Stimulated activated CD8-positive, alpha-beta memory T cell treated with anti-CD3 and anti-CD28 coated beads, Interleukin-4, amount 100 ng/mL, for 4 hours (primary cell): ENCODE results near the gene TYRO3.
"Not testable (repeated sequence)": the region's sequence is repeated elsewhere in the genome, so short reads cannot be mapped to it uniquely, and the experiment has no call there.

Experiments
- DNase-seq, 2 donors: peaks; one replicate each; pipeline ENCODE4 v3.0.0-alpha.2; 2020; ENCODE audit warnings: low read depth in 2 of 2, low spot score in 1 of 2

Gene TYRO3

GRCh38 chr15:41572866-41573265, 13.9 kb downstream of the TYRO3 start:
- no peak for DNase-seq

GRCh38 chr15:41573396-41573795, 14.4 kb downstream of the TYRO3 start:
- no peak for DNase-seq

- DNase-seq = no peak
Observed at GRCh38 chr15:41574158-41574557, 15.1 kb downstream of the TYRO3 start.

GRCh38 chr15:41575282-41575681, 16.3 kb downstream of the TYRO3 start:
- DNase-seq = no peak

GRCh38 chr15:41577863-41578735, 19.1 kb downstream of the TYRO3 start:
- DNase-seq = no peak

GRCh38 chr15:41578736-41579383, 19.8 kb downstream of the TYRO3 start:
- no peak for DNase-seq

GRCh38 chr15:41581110-41581509, 22.1 kb downstream of the TYRO3 start:
- DNase-seq = no peak

DNA sequence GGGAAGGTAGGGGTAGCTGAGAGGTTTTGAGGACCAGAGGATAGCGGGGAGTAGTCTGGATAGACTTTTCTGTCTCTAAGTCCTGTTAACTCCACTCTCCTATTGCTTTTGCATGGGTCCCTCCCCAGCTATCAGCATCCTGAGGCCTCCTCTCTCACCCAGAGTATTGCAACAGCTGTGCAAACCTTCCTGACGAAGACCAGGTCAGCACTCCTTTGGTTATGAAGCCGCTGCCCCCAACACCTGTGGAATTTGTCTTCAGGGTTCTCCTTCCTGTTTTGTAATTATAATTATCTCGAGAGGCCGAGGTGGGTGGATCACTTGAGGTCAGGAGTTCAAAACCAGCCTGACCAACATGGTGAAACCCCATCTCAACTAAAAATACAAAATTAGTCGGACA, 24.8 kb downstream of the TYRO3 start:
- DNase-seq = no peak

GRCh38 chr15:41584636-41585126, 25.7 kb downstream of the TYRO3 start:
- no peak for DNase-seq

DNA sequence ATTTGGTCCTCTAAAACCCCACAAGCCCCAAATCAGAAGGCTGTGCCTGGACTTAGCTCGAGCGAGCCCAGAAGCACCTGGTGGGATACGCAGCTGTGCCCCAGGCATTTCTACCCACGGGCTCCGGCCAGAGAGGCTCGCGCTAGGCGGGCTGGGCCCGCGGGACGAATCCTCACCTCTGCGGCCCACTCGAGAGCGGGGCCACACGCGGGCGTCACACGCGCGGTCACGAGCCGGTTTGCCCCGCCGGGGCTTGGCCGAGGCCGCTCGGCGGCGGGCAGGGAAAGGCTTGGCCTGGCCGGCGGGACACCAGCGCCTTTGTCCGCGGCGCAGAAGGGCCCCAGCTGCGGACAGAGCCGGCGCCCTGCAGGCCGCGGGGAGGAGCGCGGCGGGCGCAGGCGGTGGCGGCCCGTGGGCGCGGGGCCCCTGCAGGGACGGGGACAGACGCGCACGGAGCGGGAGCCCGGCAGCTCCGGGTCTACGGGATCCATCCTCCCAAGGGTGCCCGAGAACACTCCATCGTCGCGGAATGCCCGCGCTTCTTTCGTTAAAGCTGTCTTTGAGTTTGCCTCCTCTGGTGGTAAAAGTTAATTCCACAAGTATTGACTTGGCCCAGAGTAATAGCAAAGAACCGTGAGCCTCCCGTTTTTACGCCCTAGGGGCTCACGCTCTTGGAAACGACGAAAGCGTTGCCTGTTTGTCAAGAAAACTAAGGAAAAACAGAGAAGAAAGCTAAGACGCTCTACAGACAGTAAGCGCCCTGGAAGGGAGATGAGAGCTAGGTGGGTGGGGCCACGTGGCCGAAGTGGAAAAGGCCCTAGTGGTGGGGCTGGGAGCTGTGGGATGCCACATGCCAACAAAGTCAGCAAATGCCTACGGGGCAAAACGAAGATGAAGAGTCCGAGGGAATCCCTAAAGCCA, 26.4 kb downstream of the TYRO3 start:
- DNase-seq = peak; percentile 5 to 6

DNA sequence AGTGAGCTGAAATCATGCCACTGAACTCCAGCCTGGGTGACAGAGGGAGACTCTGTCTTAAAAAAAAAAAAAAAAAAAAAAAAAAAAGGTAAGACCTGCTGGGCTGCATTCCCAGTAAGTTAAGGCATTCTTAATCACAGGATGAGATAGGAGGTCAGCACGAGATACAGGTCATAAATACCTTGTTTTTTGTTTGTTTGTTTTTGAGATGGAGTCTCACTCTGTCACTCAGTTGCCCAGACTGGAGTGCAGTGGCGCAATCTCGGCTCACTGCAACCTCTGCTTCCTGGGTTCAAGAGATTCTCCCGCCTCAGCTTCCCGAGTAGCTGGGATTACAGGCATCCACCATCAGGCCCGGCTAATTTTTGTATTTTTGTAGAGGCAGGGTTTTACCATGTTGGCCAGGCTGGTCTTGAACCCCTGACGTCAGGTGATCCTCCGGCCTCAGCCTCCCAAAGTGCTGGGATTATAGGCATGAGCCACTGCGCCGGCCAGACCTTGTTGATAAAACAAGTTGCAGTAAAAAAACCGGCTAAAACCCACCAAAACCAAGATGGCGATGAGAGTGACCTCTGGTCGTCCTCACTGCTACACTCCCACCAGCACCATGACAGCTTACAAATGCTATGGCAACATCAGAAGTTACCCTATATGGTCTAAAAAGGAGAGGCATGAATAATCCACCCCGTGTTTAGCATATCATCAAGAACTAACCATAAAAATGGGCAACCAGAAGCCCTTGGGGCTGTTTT, 27.7 kb downstream of the TYRO3 start:
- not testable (repeated sequence) for DNase-seq

DNA sequence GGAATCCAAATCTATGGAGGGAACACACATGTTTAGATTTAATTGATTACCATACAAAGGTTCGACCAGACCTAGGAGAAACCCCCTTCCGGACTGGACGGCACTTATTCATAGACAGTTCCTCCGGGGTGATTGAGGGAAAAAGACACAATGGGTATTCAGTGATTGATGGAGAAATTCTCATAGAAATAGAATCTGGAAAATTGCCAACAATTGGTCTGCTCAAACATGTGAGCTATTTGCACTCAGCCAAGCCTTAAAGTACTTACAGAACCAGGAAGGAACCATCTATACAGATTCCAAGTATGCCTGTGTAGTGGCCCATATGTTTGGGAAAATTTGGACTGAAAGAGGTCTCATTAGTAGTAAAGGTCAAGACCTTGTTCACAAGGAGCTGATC, 30.0 kb downstream of the TYRO3 start:
- DNase-seq = not testable (repeated sequence)

DNA sequence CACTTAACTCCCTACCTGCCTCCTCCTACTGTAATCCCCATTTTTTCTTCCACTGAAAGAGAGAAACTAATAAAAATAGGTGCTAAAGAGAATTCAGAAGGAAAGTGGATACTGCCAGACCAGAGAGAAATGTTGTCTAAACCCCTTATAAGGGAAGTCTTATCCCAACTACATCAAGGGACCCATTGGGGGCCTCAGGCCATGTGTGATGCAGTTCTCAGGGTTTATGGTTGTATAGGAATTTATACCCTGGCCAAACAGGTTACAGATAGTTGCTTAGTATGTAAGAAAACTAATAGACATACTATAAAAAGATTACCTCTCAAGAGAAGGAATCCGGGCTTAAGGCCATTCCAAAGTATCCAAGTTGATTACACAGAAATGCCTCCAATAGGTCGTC, 30.6 kb downstream of the TYRO3 start:
- DNase-seq = not testable (repeated sequence)

DNA sequence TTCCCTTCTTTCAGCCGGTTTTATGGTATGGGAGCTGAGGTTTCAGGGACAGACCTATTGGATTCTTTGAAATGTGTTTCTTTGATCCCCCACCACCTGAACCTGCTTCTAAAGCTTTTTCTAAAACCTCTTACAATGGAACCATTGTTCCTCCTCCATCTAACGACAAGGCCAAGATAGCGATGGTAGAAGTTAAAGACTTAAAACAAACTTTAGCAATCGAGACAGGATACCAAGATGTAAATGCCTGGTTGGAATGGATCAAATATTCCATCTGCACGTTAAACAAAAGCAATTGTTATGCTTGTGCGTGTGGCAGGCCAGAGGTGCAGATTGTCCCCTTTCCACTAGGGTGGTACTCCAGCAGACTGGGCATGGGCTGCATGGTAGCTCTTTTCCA, 32.2 kb downstream of the TYRO3 start:
- DNase-seq = not testable (repeated sequence)

GRCh38 chr15:41592718-41593117, 33.7 kb downstream of the TYRO3 start:
- not testable (repeated sequence) for DNase-seq

DNA sequence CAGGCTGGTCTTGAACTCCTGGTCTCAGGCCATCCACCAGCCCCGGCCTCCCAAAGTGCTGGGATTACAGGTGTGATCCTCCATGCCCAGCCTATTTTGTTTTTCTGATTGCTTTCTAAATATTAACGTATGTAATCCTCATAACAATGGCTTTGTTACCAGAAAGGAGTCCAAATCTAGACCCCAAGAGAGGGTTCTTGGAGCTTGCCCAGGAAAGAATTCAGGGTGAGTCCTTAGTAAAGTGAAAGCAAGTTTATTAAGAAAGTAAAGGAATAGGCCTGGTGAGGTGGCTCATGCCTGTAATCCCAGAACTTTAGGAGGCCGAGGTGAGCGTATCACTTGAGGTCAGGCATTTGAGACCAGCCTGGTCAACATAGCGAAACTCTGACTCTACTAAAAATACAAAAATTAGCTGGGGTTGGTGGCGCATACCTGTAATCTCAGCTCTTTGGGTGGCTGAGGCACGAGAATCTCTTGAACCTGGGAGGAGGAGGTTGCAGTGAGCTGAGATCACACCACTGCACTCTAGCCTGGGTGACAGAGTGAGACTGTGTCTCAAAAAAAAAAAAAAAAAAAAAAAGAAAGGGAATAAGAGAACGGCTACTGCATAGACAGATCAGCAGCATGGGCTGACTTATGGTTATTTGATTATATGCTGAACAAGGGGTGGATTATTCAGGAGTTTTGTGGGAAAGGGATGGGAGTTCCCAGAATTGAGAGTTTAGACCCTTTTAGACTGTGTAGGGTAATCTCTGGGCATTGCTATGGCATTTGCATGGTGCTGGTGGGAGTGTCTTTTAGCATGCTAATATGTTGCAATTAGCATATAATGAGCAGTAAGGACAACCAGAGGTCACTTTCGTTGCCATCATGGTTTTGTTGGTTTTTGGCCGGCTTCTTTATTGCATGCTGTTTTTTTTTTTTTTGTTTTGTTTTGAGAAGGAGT, 36.1 kb downstream of the TYRO3 start:
- DNase-seq = no peak

DNA sequence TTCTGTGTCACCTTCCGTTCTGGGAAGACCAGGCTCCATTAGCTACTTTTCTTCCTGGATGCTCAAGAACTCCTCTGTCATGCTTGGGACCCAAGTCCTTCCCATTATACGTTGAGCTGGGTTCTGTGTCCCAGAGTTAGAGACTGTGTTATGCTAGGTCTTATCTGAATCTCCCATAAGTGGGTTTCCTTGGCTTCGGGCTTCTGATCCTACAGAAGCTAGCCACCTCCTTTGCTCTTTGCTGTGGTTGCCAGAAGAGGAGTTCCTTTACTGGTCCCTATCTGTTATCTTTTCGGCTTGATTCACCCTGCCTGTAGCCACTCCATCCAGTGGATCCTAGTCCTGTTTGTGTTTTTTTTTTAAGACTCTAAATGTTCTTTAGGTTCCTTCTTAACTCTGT, 38.0 kb downstream of the TYRO3 start:
- no peak for DNase-seq

GRCh38 chr15:41597787-41598186, 38.8 kb downstream of the TYRO3 start:
- no peak for DNase-seq

DNA sequence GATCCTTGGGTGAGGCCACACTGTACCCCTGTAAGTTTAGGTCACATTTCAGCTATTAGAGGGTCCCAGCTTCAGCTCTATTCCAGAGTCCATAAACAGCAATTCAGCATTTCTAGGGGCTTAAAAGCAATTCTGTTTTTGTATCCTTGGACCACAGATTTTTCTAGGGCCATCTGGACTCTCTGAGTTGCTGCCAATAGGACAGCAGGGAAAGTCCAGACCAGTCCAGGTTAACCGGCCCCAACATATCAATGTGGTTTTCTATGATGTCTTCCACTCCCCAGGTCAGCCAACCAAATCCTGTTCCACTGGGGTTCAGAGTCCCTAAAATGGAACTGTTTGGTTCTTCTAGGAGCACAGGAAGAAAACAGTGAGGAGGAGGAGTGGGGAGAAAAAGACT, 40.0 kb downstream of the TYRO3 start:
- DNase-seq = no peak
